Endodermal cell (in vitro differentiated cells): ENCODE results near the gene SUFU. TPM values are rescaled to one million over a fixed set of nuclear protein-coding genes. Genes with fewer than 3 reads are reported as not detected.

Experiments used
- DNase-seq: peaks from one replicate; pipeline ENCODE4 v3.0.0-alpha.2; 2017
- H3K27ac ChIP-seq: 2 replicates; pipeline ENCODE4 v1.5.1; 2013; ENCODE audit warnings: mild to moderate bottlenecking, low read depth, low read length, moderate library complexity
- H3K27me3 ChIP-seq: 2 replicates; pipeline ENCODE4 v1.6.1; 2013; ENCODE audit warnings: mild to moderate bottlenecking, low read length, moderate library complexity; ENCODE audit not compliant: insufficient read depth, control insufficient read depth, poor library complexity, severe bottlenecking
- H3K36me3 ChIP-seq: 2 replicates; pipeline ENCODE4 v1.7.0; 2013; ENCODE audit warnings: mild to moderate bottlenecking, low read length, moderate library complexity; ENCODE audit not compliant: control insufficient read depth, insufficient read depth
- H3K4me1 ChIP-seq: one replicate; pipeline ENCODE4 v1.7.0; 2013; ENCODE audit warnings: low read length; ENCODE audit not compliant: control insufficient read depth, insufficient read depth
- H3K4me3 ChIP-seq: 2 replicates; pipeline ENCODE4 v1.5.1; 2013; ENCODE audit warnings: mild to moderate bottlenecking, low read length, moderate library complexity
- H3K9ac ChIP-seq: 2 replicates; pipeline ENCODE4 v1.6.1; 2013; ENCODE audit warnings: mild to moderate bottlenecking, low read length, moderate library complexity; ENCODE audit not compliant: poor library complexity, severe bottlenecking; ENCODE audit errors: extremely low read depth
- H3K9me3 ChIP-seq: 2 replicates; pipeline ENCODE4 v1.6.1; 2013; ENCODE audit warnings: mild to moderate bottlenecking, low read length, moderate library complexity; ENCODE audit not compliant: control insufficient read depth
- H3K27ac Mint-ChIP-seq: 2 replicates; pipeline ENCODE4 v1.8.0; 2020; ENCODE audit warnings: mixed read lengths
- H3K27me3 Mint-ChIP-seq: 2 replicates; pipeline ENCODE4 v1.8.0; 2021; ENCODE audit warnings: mild to moderate bottlenecking, mixed read lengths; ENCODE audit not compliant: insufficient read depth
- H3K36me3 Mint-ChIP-seq: 2 replicates; pipeline ENCODE4 v1.8.0; 2020; ENCODE audit warnings: low read depth, mixed read lengths
- H3K4me1 Mint-ChIP-seq: 2 replicates; pipeline ENCODE4 v1.8.0; 2020; ENCODE audit warnings: mixed read lengths
- H3K4me3 Mint-ChIP-seq: 2 replicates; pipeline ENCODE4 v1.8.0; 2020; ENCODE audit warnings: mild to moderate bottlenecking, moderate library complexity, mixed read lengths
- H3K9me3 Mint-ChIP-seq: 2 replicates; pipeline ENCODE4 v1.8.0; 2020; ENCODE audit warnings: mild to moderate bottlenecking, mixed read lengths
- CTCF ChIP-seq: fragments of 200-600 bp; sonication (generic); conservative IDR thresholded peaks from 2 replicates; pipeline ENCODE4 v1.5.0; 2021; ENCODE audit warnings: antibody characterized with exemption, mild to moderate bottlenecking
- WGBS, 2 experiments: methylation state at CpG; one replicate each; pipeline versions ENCODE4 v1.1.5 to v1.1.7; 2013; ENCODE audit warnings: missing lambda C conversion rate in 2 of 2, mixed read lengths in 1 of 2; ENCODE audit not compliant: insufficient coverage in 1 of 2, insufficient read length in 1 of 2; 5-methylcytosine and 5-hydroxymethylcytosine counted together
- total RNA-seq, 2 donors: library from RNA; stranded (reverse); fragmentation: NEBNext Ultra II Directional in 1 of 2; extraction: Animal tissue kit (Norgen Biotek cat#: 25700) in 1 of 2; gene quantifications; 2 replicates in 1 of 2; 3 replicates in 1 of 2; pipeline ENCODE4 v1.2.1, GENCODE V29; 2021

SUFU gene
- total RNA-seq, 2 donors from 2014 or later: 19.1 to 20.6 TPM

- H3K27ac Mint-ChIP-seq: no peak overlapping the region
- Histone ChIP-seq H3K27ac (no peak overlapping the region), H3K4me3 (no peak overlapping the region), H3K4me1 (peaks cover 24% of the 10 kb centered on the region), H3K9ac (no peak overlapping the region), H3K9me3 (no peaks in the 10 kb centered on the region), H3K27me3 (no peaks in the 10 kb centered on the region), H3K36me3 (no peaks in the 10 kb centered on the region)
- peaks cover 45% of the 10 kb centered on the region for H3K4me1 Mint-ChIP-seq
- no peaks in the 10 kb centered on the region for H3K27me3 Mint-ChIP-seq
- H3K4me3 Mint-ChIP-seq: no peak overlapping the region
- TF ChIP-seq CTCF: no peak
- DNase-seq: no peak
- H3K9me3 Mint-ChIP-seq: no peaks in the 10 kb centered on the region
- 96 to 100% methylated on average over 7 to 10 of the region's 10 CpGs for WGBS, 2 experiments
- H3K36me3 Mint-ChIP-seq: peaks cover 5% of the 10 kb centered on the region
These were observed 128.0 kb downstream of the SUFU start for GRCh38 chr10:102631525-102632393.

- Mint-ChIP-seq H3K9me3 (no peaks in the 10 kb centered on the region), H3K4me1 (peaks cover 37% of the 10 kb centered on the region), H3K27me3 (no peaks in the 10 kb centered on the region), H3K36me3 (peaks cover 5% of the 10 kb centered on the region), H3K4me3 (no peak overlapping the region), H3K27ac (no peak overlapping the region)
- WGBS, 2 experiments: 89% methylated on average over 4 to 5 of the region's 5 CpGs
- Histone ChIP-seq H3K27ac (no peak overlapping the region), H3K9me3 (no peaks in the 10 kb centered on the region), H3K4me1 (peaks cover 18% of the 10 kb centered on the region), H3K9ac (no peak overlapping the region), H3K27me3 (no peaks in the 10 kb centered on the region), H3K4me3 (no peak overlapping the region), H3K36me3 (no peaks in the 10 kb centered on the region)
- DNase-seq: peak; percentile 55
- TF ChIP-seq CTCF: no peak
These were observed 128.8 kb downstream of the SUFU start for GRCh38 chr10:102632394-102633111.

GRCh38 chr10:102633287-102633686, 129.5 kb downstream of the SUFU start:
- Histone ChIP-seq H3K9ac (no peak overlapping the region), H3K4me1 (peaks cover 11% of the 10 kb centered on the region), H3K4me3 (no peak overlapping the region), H3K36me3 (no peaks in the 10 kb centered on the region), H3K27ac (no peak overlapping the region), H3K27me3 (no peaks in the 10 kb centered on the region), H3K9me3 (no peaks in the 10 kb centered on the region)
- Mint-ChIP-seq H3K4me1 (peaks cover 30% of the 10 kb centered on the region), H3K9me3 (no peaks in the 10 kb centered on the region), H3K27me3 (no peaks in the 10 kb centered on the region), H3K27ac (no peak overlapping the region), H3K4me3 (no peak overlapping the region), H3K36me3 (peaks cover 5% of the 10 kb centered on the region)
- 76 to 84% methylated on average over 6 of the region's 6 CpGs for WGBS, 2 experiments
- no peak for TF ChIP-seq CTCF
- peak; percentile 53 for DNase-seq
